Endodermal cell (in vitro differentiated cells): ENCODE data around the gene ZNF622. TPM values are rescaled to one million over a fixed set of nuclear protein-coding genes. Genes with fewer than 3 reads are reported as not detected.

Source experiments
- DNase-seq: peaks from one replicate; pipeline ENCODE4 v3.0.0-alpha.2; 2017
- H3K27ac ChIP-seq: 2 replicates; pipeline ENCODE4 v1.5.1; 2013; ENCODE audit warnings: mild to moderate bottlenecking, low read depth, low read length, moderate library complexity
- H3K27me3 ChIP-seq: 2 replicates; pipeline ENCODE4 v1.6.1; 2013; ENCODE audit warnings: mild to moderate bottlenecking, low read length, moderate library complexity; ENCODE audit not compliant: insufficient read depth, control insufficient read depth, poor library complexity, severe bottlenecking
- H3K36me3 ChIP-seq: 2 replicates; pipeline ENCODE4 v1.7.0; 2013; ENCODE audit warnings: mild to moderate bottlenecking, low read length, moderate library complexity; ENCODE audit not compliant: control insufficient read depth, insufficient read depth
- H3K4me1 ChIP-seq: one replicate; pipeline ENCODE4 v1.7.0; 2013; ENCODE audit warnings: low read length; ENCODE audit not compliant: control insufficient read depth, insufficient read depth
- H3K4me3 ChIP-seq: 2 replicates; pipeline ENCODE4 v1.5.1; 2013; ENCODE audit warnings: mild to moderate bottlenecking, low read length, moderate library complexity
- H3K9ac ChIP-seq: 2 replicates; pipeline ENCODE4 v1.6.1; 2013; ENCODE audit warnings: mild to moderate bottlenecking, low read length, moderate library complexity; ENCODE audit not compliant: poor library complexity, severe bottlenecking; ENCODE audit errors: extremely low read depth
- H3K9me3 ChIP-seq: 2 replicates; pipeline ENCODE4 v1.6.1; 2013; ENCODE audit warnings: mild to moderate bottlenecking, low read length, moderate library complexity; ENCODE audit not compliant: control insufficient read depth
- H3K27ac Mint-ChIP-seq: 2 replicates; pipeline ENCODE4 v1.8.0; 2020; ENCODE audit warnings: mixed read lengths
- H3K27me3 Mint-ChIP-seq: 2 replicates; pipeline ENCODE4 v1.8.0; 2021; ENCODE audit warnings: mild to moderate bottlenecking, mixed read lengths; ENCODE audit not compliant: insufficient read depth
- H3K36me3 Mint-ChIP-seq: 2 replicates; pipeline ENCODE4 v1.8.0; 2020; ENCODE audit warnings: low read depth, mixed read lengths
- H3K4me1 Mint-ChIP-seq: 2 replicates; pipeline ENCODE4 v1.8.0; 2020; ENCODE audit warnings: mixed read lengths
- H3K4me3 Mint-ChIP-seq: 2 replicates; pipeline ENCODE4 v1.8.0; 2020; ENCODE audit warnings: mild to moderate bottlenecking, moderate library complexity, mixed read lengths
- H3K9me3 Mint-ChIP-seq: 2 replicates; pipeline ENCODE4 v1.8.0; 2020; ENCODE audit warnings: mild to moderate bottlenecking, mixed read lengths
- CTCF ChIP-seq: fragments of 200-600 bp; sonication (generic); conservative IDR thresholded peaks from 2 replicates; pipeline ENCODE4 v1.5.0; 2021; ENCODE audit warnings: antibody characterized with exemption, mild to moderate bottlenecking
- WGBS, 2 experiments: methylation state at CpG; one replicate each; pipeline versions ENCODE4 v1.1.5 to v1.1.7; 2013; ENCODE audit warnings: missing lambda C conversion rate in 2 of 2, mixed read lengths in 1 of 2; ENCODE audit not compliant: insufficient coverage in 1 of 2, insufficient read length in 1 of 2; 5-methylcytosine and 5-hydroxymethylcytosine counted together
- total RNA-seq, 2 donors: library from RNA; stranded (reverse); fragmentation: NEBNext Ultra II Directional in 1 of 2; extraction: Animal tissue kit (Norgen Biotek cat#: 25700) in 1 of 2; gene quantifications; 2 replicates in 1 of 2; 3 replicates in 1 of 2; pipeline ENCODE4 v1.2.1, GENCODE V29; 2021

Gene ZNF622
- total RNA-seq, 2 donors from 2014 or later, result 27.3 to 28.6 TPM

- H3K36me3 ChIP-seq, result no peaks in the 10 kb centered on the region
- no peak for TF ChIP-seq CTCF
Observed at GRCh38 chr5:16406023-16406422, 59.6 kb downstream of the ZNF622 start.

More at GRCh38 chr5:16406023-16406422, 59.6 kb downstream of the ZNF622 start:
- Mint-ChIP-seq H3K27me3 (peaks cover 3% of the 10 kb centered on the region), H3K4me3 (no peak overlapping the region), H3K36me3 (peaks cover 3% of the 10 kb centered on the region), H3K4me1 (no peaks in the 10 kb centered on the region), H3K27ac (no peak overlapping the region), H3K9me3 (peaks cover 12% of the 10 kb centered on the region)
- Histone ChIP-seq H3K4me3 (no peak overlapping the region), H3K4me1 (no peaks in the 10 kb centered on the region), H3K9me3 (peaks cover 11% of the 10 kb centered on the region), H3K9ac (no peak overlapping the region), H3K27ac (no peak overlapping the region), H3K27me3 (no peaks in the 10 kb centered on the region)
- no peak for DNase-seq
- 70 to 76% methylated on average over 2 to 3 of the region's 3 CpGs for WGBS, 2 experiments

Other genes starting within 250 kb of the ZNF622 start
- 1 to 10 TPM; 4.1 to 4.3 TPM for gene RETREG1, start 151.2 kb upstream of the ZNF622 start, total RNA-seq